OCI-LY7 (cell line): Measurements from ENCODE around the gene PROSER2.

ENCODE experiments used
- EZH2phosphoT487 ChIP-seq: fragments of 200-600 bp; sonication (generic); IDR thresholded peaks from 2 replicates; pipeline ENCODE4 v1.6.1; 2018; ENCODE audit warnings: low read depth, borderline replicate concordance, mild to moderate bottlenecking, mixed run types, antibody characterized with exemption, low read length, moderate library complexity, mixed read lengths
- TF ChIP-seq, protein P1 (sequence below): fragments of 200-600 bp; sonication (generic); conservative IDR thresholded peaks from 2 replicates; pipeline ENCODE4 v1.5.1; 2014; ENCODE audit warnings: mild to moderate bottlenecking, antibody characterized with exemption, low read length, moderate library complexity, mixed read lengths

DNA sequence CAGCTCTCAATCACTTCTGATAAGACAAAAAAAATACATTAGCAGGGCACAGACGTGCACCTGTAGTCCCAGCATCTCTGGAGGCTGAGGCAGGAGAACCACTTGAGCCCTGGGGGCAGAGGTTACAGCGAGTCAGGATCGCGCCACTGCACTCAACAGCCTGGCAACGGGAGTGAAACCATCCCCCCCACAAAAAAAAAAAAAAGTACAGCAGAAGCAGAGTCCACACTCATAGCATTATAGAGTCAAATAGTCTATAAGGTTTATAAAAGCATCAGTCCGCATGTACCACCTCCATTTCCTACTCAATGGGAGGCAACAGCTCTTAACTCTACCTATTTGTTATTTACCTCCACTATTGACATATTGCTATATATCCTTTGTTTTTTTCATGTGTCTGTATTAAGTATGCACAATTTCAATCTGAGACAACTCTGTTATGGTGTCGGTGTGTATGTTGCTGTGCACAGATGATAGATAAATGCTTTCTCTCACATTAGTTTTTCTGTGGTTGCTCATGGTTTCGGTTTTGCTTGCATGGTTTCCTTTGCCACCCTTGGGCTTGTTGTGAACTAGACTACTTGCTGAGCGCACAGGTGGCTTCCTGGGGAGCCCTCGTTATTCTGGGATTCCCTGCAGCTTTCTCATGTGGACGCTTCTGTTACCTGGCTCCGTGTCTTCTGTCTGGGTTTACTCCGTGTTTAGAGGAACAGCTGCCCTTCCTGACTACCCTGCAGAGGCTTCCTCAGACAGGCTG is 40.4 kb downstream of the PROSER2 start:
- TF ChIP-seq, protein P1, sequence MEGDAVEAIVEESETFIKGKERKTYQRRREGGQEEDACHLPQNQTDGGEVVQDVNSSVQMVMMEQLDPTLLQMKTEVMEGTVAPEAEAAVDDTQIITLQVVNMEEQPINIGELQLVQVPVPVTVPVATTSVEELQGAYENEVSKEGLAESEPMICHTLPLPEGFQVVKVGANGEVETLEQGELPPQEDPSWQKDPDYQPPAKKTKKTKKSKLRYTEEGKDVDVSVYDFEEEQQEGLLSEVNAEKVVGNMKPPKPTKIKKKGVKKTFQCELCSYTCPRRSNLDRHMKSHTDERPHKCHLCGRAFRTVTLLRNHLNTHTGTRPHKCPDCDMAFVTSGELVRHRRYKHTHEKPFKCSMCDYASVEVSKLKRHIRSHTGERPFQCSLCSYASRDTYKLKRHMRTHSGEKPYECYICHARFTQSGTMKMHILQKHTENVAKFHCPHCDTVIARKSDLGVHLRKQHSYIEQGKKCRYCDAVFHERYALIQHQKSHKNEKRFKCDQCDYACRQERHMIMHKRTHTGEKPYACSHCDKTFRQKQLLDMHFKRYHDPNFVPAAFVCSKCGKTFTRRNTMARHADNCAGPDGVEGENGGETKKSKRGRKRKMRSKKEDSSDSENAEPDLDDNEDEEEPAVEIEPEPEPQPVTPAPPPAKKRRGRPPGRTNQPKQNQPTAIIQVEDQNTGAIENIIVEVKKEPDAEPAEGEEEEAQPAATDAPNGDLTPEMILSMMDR = no peak
- no peak for TF ChIP-seq EZH2phosphoT487
